Measurements from ENCODE around the gene LGR5.

DNA sequence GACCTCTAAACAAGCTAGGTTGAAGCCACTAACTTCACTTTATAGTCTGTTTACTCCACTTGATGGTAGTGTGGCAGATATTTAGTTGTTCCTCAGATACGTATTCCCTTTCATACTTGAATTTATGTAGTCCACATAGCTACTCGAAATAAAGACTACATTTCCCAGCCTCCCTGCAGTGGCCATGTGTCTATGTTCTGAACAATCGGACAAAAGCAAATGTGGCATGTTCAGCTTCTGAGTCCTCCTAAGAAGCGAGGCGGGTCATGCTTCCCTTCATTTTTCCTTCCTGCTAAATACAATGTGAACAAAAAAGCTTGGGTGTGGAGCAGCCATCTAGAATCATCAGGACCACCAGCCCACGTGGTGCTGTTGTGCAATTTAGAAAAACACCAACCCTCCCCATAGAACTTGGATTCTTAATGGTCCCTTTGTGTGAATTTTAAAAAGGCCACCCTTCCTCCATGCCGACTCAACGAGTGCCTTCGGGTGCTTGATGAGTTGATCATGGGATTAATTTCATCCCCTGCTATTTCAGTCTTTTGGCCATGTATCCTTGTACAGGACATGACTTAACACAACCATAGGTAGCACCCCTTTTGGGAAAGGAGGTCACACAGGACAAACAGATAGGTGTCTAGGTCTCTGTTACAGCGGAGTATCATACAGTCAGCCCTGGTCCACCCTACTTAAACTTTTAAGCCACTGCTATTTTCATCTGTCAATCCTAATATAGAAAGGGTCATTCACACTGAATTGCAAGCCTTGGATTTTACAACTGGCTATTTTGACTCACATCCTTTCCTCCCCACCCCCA, 163.4 kb downstream of the LGR5 start:
- TF ChIP-seq POLR2AphosphoS5 (IDR thresholded peaks at IDR 0.05; ENCODE audit: low read depth) (no peak), CTCF (IDR thresholded peaks at IDR 0.05; ENCODE audit: insufficient read depth, low read length) (no peak)
- TF ChIP-seq, protein P1, sequence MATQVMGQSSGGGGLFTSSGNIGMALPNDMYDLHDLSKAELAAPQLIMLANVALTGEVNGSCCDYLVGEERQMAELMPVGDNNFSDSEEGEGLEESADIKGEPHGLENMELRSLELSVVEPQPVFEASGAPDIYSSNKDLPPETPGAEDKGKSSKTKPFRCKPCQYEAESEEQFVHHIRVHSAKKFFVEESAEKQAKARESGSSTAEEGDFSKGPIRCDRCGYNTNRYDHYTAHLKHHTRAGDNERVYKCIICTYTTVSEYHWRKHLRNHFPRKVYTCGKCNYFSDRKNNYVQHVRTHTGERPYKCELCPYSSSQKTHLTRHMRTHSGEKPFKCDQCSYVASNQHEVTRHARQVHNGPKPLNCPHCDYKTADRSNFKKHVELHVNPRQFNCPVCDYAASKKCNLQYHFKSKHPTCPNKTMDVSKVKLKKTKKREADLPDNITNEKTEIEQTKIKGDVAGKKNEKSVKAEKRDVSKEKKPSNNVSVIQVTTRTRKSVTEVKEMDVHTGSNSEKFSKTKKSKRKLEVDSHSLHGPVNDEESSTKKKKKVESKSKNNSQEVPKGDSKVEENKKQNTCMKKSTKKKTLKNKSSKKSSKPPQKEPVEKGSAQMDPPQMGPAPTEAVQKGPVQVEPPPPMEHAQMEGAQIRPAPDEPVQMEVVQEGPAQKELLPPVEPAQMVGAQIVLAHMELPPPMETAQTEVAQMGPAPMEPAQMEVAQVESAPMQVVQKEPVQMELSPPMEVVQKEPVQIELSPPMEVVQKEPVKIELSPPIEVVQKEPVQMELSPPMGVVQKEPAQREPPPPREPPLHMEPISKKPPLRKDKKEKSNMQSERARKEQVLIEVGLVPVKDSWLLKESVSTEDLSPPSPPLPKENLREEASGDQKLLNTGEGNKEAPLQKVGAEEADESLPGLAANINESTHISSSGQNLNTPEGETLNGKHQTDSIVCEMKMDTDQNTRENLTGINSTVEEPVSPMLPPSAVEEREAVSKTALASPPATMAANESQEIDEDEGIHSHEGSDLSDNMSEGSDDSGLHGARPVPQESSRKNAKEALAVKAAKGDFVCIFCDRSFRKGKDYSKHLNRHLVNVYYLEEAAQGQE (IDR thresholded peaks at IDR 0.05; ENCODE audit: insufficient replicate concordance, low read depth), result no peak
